SK-N-SH treated with all-trans-retinoic acid at 6 μM for 48 hours (cell line): ENCODE measurements around the gene SLC6A6.

Experiments used
- GLIS3 ChIP-seq: fragments of 250-450 bp; sonication (Bioruptor Pico); IDR thresholded peaks from 2 replicates; pipeline ENCODE4 v1.5.0; 2020; ENCODE audit warnings: mild to moderate bottlenecking, moderate library complexity
- ISL1 ChIP-seq: fragments of 250-450 bp; sonication (Bioruptor Pico); IDR thresholded peaks from 2 replicates; pipeline ENCODE4 v2.1.2; 2022; ENCODE audit warnings: mild to moderate bottlenecking, moderate library complexity
- OSR1 ChIP-seq: fragments of 250-450 bp; sonication (Bioruptor Pico); IDR thresholded peaks from 2 replicates; pipeline ENCODE4 v1.8.0; 2022; ENCODE audit warnings: moderate library complexity, mild to moderate bottlenecking, inconsistent platforms
- PATZ1 ChIP-seq: fragments of 250-450 bp; sonication (Bioruptor Pico); IDR thresholded peaks from 2 replicates; pipeline ENCODE4 v1.8.0; 2020; ENCODE audit warnings: mild to moderate bottlenecking, moderate library complexity, borderline replicate concordance
- SNAI2 ChIP-seq: fragments of 250-450 bp; sonication (Bioruptor Pico); IDR thresholded peaks from 2 replicates; pipeline ENCODE4 v1.5.0; 2020; ENCODE audit warnings: mild to moderate bottlenecking, moderate library complexity

- no peak for TF ChIP-seq ISL1
- no peak for TF ChIP-seq OSR1 (CRISPR knock-in tag)
- no peak for TF ChIP-seq GLIS3 (CRISPR knock-in tag)
- TF ChIP-seq PATZ1 (CRISPR knock-in tag): no peak
- TF ChIP-seq SNAI2 (CRISPR knock-in tag): no peak
Observed at GRCh38 chr3:14429640-14430039, 27.2 kb downstream of the SLC6A6 start.
